K562 (cell line): ENCODE data around the gene BORCS8. TPM values are rescaled to one million over a fixed set of nuclear protein-coding genes. Genes with fewer than 3 reads are reported as not detected.

ENCODE experiments used
- ARID2 ChIP-seq: fragments of 450-650 bp; IDR thresholded peaks from 2 replicates; pipeline ENCODE4 v1.6.1; 2017; ENCODE audit warnings: antibody characterized with exemption, mild to moderate bottlenecking
- CHD7 ChIP-seq: fragments of 200-600 bp; sonication (generic); IDR thresholded peaks from one replicate; pipeline ENCODE4 v1.6.1; 2012; ENCODE audit warnings: mild to moderate bottlenecking, low read depth, low read length, inconsistent platforms
- CXXC5 ChIP-seq: fragments of 250-450 bp; sonication (Bioruptor Pico); IDR thresholded peaks from 2 replicates; pipeline ENCODE4 v1.8.0; 2022; ENCODE audit warnings: inconsistent platforms, mild to moderate bottlenecking, moderate library complexity
- FOXA1 ChIP-seq: fragments of 450-650 bp; IDR thresholded peaks from 2 replicates; pipeline ENCODE4 v1.6.1; 2016; ENCODE audit warnings: mild to moderate bottlenecking, borderline replicate concordance
- HIVEP1 ChIP-seq: fragments of 250-450 bp; sonication (Bioruptor Pico); IDR thresholded peaks from 2 replicates; pipeline ENCODE4 v1.4.0; 2020; ENCODE audit warnings: mild to moderate bottlenecking
- HMGN3 ChIP-seq: IDR thresholded peaks from 2 replicates; pipeline ENCODE4 v1.6.1; 2011; ENCODE audit warnings: borderline replicate concordance, low read depth, mild to moderate bottlenecking, mixed read lengths, low read length; ENCODE audit not compliant: insufficient read length; ENCODE audit errors: extremely low read depth
- HNRNPLL ChIP-seq: fragments of 200-400 bp; formaldehyde crosslinking; IDR thresholded peaks from 2 replicates; pipeline ENCODE4 v1.6.1; 2017; ENCODE audit warnings: low read length, low read depth, mild to moderate bottlenecking; ENCODE audit not compliant: poor library complexity, severe bottlenecking
- KAT7 ChIP-seq: sonication (generic); formaldehyde crosslinking; IDR thresholded peaks from 2 replicates; pipeline ENCODE4 v1.8.0; 2022; ENCODE audit warnings: missing genetic modification reagents, mild to moderate bottlenecking, borderline replicate concordance
- MCM5 ChIP-seq: fragments of 450-650 bp; IDR thresholded peaks from 2 replicates; pipeline ENCODE4 v1.6.1; 2016; ENCODE audit warnings: low read depth
- NR4A1 ChIP-seq, 2 experiments: fragments of 250-450 bp in 1 of 2; fragments of 450-650 bp in 1 of 2; sonication (Bioruptor Pico) in 1 of 2; IDR thresholded peaks; 2 replicates each; pipeline versions ENCODE4 v1.4.0 to v1.6.1; 2016 to 2020; ENCODE audit warnings: mild to moderate bottlenecking in 2 of 2, missing compliant biosample characterization in 1 of 2, missing genetic modification characterization in 1 of 2, moderate library complexity in 1 of 2
- RFX5 ChIP-seq: IDR thresholded peaks from 2 replicates; pipeline ENCODE4 v1.6.1; 2011; ENCODE audit warnings: low read depth, mild to moderate bottlenecking, improper control_type of control experiment, low read length
- SMARCA5 ChIP-seq: fragments of 450-650 bp; IDR thresholded peaks from 2 replicates; pipeline ENCODE4 v1.6.1; 2016
- SP2 ChIP-seq: IDR thresholded peaks from 2 replicates; pipeline ENCODE4 v1.6.1; 2011; ENCODE audit warnings: mild to moderate bottlenecking, low read depth, low read length, moderate library complexity; ENCODE audit not compliant: poor library complexity, severe bottlenecking; ENCODE audit errors: extremely low read depth
- TARDBP ChIP-seq: fragments of 450-650 bp; IDR thresholded peaks from 2 replicates; pipeline ENCODE4 v1.6.1; 2016
- TRIM24 ChIP-seq, 2 experiments: fragments of 450-650 bp; IDR thresholded peaks; 2 replicates each; pipeline ENCODE4 v1.6.1; 2016
- ZNF212 ChIP-seq: fragments of 450-650 bp; formaldehyde crosslinking; IDR thresholded peaks from 2 replicates; pipeline ENCODE4 v1.4.0; 2020; ENCODE audit warnings: mild to moderate bottlenecking
- polyA plus RNA-seq, 8 experiments: library from polyadenylated mRNA; depleted of rRNA in 4 of 8; stranded (reverse) in 5 of 8; unstranded in 3 of 8; fragments of >200 nt; fragmentation: Nextera tagmentation in 2 of 8; fragmentation: Illumina TruSeq in 1 of 8; extraction: Ambion mirVana in 2 of 8; extraction: Trizol in 1 of 8; gene quantifications; 2 replicates each; pipeline versions ENCODE4 v1.2.1 to v1.2.3, GENCODE V29; 2011 to 2014; ENCODE audit warnings: inconsistent platforms in 1 of 8, missing spikeins in 1 of 8
- total RNA-seq, 7 experiments: library from RNA; depleted of rRNA in 6 of 7; stranded (reverse); fragments of >200 nt in 6 of 7; fragmentation: Illumina TruSeq in 2 of 7; extraction: Trizol in 2 of 7; gene quantifications; 2 replicates each; pipeline versions ENCODE4 v1.2.1 to v1.2.3, GENCODE V29; 2011 to 2021; ENCODE audit warnings: low replicate concordance in 1 of 7
- TF ChIP-seq, protein P1 (sequence below): sonication (generic); formaldehyde crosslinking; IDR thresholded peaks from 2 replicates; pipeline ENCODE4 v1.5.0; 2020; ENCODE audit warnings: missing genetic modification reagents

The BORCS8 gene
- total and polyA plus RNA-seq, 9 of the 15 experiments (the other 6 are each of a cell fraction or from before 2014, with no cell fraction given): 4.6 to 33.6 (median 16.3) TPM

DNA sequence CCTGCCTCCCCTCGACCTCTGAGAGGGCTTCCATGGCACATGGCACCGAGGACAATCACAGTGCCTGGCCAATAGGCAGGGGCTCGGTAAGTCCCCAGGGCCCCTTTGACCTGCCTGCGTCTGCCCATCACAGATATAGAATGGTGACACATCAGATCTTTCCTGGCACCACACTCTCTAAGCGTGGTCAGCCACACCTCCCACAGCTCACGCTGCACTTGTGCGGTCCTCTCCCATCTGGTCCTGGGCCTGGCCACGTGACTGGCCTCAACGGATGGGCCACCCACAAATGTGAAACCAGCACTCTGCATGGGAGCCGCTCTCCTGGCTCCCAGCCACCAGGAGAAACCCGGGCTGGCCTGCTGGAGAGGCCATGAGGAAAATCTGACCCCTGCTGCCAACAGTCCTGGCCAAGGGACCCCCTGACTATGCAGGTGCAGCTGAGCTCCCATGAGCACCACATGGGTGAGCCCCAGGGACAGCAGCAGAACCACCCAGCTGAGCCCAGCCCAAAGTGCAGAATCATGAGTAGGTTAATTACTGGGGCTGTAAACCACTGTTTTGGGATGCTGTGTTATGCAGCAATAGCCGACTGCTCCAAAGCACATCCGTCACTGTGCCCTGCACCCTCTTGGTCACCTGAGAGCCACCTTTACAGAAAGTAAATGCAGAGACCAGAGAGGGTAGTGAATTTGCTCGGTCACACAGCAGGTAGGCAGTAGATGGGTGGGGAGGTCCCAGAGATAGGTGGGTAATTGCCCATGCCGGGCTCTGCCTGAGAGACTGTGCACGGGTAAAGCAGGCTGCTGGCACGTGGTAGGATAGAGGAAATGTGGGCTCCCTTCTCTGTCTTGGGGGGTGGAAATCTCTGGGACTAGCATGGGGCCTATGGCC, 12.2 kb downstream of the BORCS8 start (continued):
- TF ChIP-seq HMGN3 (no peak), ZNF212 (CRISPR knock-in tag) (no peak), FOXA1 (no peak), SP2 (no peak), MCM5 (no peak), ARID2 (no peak), KAT7 (no peak), HIVEP1 (CRISPR knock-in tag) (no peak), TARDBP (no peak), NR4A1 (CRISPR knock-in tag; IDR thresholded peaks at IDR 0.05) (no peak), NR4A1 (tag; IDR thresholded peaks at IDR 0.05) (no peak), RFX5 (no peak), TRIM24 (IDR thresholded peaks at IDR 0.05) (no peak), SMARCA5 (no peak), CHD7 (no peak), HNRNPLL (no peak), CXXC5 (CRISPR knock-in tag) (no peak)
- TF ChIP-seq, protein P1, sequence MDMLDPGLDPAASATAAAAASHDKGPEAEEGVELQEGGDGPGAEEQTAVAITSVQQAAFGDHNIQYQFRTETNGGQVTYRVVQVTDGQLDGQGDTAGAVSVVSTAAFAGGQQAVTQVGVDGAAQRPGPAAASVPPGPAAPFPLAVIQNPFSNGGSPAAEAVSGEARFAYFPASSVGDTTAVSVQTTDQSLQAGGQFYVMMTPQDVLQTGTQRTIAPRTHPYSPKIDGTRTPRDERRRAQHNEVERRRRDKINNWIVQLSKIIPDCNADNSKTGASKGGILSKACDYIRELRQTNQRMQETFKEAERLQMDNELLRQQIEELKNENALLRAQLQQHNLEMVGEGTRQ (CRISPR knock-in tag): peak; percentile 82
